ENCODE measurements around the gene C11orf16. TPM values are rescaled to one million over a fixed set of nuclear protein-coding genes. Genes with fewer than 3 reads are reported as not detected.
"Not testable (repeated sequence)": the region's sequence is repeated elsewhere in the genome, so short reads cannot be mapped to it uniquely, and the experiment has no call there.

The C11orf16 gene
- total and polyA plus RNA-seq, 8 donors: not detected

DNA sequence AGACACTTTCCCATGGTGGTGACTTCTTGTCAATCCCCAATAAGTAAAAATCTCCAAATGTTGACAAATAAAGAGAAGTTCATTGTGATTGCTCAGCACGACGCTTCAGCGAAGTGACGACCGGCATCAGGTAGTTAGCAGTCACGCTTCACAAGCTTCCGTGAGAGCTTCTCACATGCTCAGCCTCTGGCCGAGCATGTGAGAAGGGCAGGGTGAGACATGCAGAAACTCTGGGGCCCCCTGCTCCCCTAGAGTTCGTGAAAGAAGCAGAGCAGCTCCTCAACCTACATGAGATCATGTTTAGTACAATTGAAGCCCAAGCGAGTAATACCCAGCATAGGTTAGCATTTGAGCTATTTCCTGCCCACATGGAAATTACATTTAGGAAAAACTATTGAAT is 4.4 kb upstream of the C11orf16 start:
- TF ChIP-seq POLR2A (IDR thresholded peaks at IDR 0.05) (no peak), POLR2AphosphoS5 (IDR thresholded peaks at IDR 0.05) (no peak)
- WGBS, 5 donors: 85 to 93% (median 90%) methylated on average over 10 of the region's 10 CpGs
- H3K27ac ChIP-seq: no peak overlapping the region
- no peaks in the 10 kb centered on the region for H3K4me1 ChIP-seq
- no peak for DNase-seq
- intact Hi-C loops (cut with DNase I; ENCODE audit: low total_unique reads): no loop called here
- no peaks in the 10 kb centered on the region for H3K9me3 ChIP-seq
- no peaks in the 10 kb centered on the region for H3K36me3 ChIP-seq
- H3K27me3 ChIP-seq: no peaks in the 10 kb centered on the region
- no peak overlapping the region for H3K4me3 ChIP-seq

DNA sequence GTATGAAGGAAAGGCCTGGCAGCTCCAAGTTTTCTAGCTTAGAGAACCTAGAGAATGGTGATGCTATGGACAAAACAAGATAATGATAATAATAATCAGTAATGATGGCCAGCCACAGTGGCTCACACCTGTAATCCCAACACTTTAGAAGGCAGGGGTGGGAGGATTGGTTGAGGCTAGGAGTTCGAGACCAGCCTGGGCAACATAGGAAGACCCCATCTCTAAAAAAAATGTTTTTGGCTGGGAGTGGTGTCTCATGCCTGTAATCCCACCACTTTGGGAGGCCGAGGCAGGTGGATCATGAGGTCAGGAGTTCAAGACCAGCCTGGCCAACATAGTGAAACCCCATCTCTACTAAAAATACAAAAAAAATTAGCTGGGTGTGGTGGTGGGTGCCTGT is 3.0 kb upstream of the C11orf16 start:
- H3K36me3 ChIP-seq; H3K27me3 ChIP-seq; H3K4me3 ChIP-seq; DNase-seq; H3K9me3 ChIP-seq; intact Hi-C loops (cut with DNase I; ENCODE audit: low total_unique reads); H3K27ac ChIP-seq; H3K4me1 ChIP-seq: not testable (repeated sequence)
- 77 to 95% (median 88%) methylated on average over 2 of the region's 2 CpGs for WGBS, 5 donors

DNA sequence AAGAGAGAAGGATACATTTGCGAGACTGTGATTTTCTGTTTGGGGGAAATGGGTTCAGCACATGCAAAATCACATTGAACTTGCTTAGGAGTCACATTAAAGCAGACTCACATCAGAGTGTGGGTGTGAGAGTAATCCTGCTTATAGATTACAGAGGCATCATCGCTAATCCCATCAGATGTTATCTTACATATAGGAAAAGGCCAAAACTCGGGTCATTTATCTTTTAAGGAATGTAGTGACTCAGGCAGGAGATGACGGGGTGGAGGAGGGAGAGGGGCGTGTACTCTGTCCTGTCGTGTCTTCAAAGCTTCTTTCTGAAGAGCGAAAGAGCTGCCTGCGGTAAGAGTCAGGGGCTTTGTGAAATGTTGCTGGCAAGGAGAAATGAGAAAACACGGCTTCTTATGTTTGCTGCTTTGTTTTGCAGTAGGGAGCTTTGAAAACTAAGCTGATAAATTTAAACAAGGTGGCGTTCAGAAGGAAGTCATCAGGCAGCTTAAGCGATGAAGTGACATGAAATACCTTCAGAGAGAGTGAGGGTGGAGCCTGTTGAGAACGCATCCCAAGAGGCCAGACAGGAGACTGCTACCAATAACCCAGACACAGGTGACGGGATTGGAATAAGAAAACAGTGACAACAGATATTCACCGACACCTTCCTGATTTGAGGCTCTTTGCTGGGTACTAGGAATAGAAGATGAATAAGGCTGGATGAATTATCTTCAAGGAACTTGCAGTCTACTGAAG is 2.2 kb upstream of the C11orf16 start:
- Histone ChIP-seq H3K36me3 (no peaks in the 10 kb centered on the region), H3K9me3 (no peaks in the 10 kb centered on the region), H3K27me3 (no peaks in the 10 kb centered on the region), H3K27ac (no peak overlapping the region), H3K4me3 (no peak overlapping the region), H3K4me1 (no peaks in the 10 kb centered on the region)
- peak in 1 of 2 donors; percentile 47 for DNase-seq
- intact Hi-C loops (cut with DNase I; ENCODE audit: low total_unique reads): no loop called here
- TF ChIP-seq POLR2AphosphoS5 (IDR thresholded peaks at IDR 0.05) (no peak), POLR2A (IDR thresholded peaks at IDR 0.05) (no peak), EP300 (IDR thresholded peaks at IDR 0.05) (no peak)
- TF ChIP-seq, protein P1, sequence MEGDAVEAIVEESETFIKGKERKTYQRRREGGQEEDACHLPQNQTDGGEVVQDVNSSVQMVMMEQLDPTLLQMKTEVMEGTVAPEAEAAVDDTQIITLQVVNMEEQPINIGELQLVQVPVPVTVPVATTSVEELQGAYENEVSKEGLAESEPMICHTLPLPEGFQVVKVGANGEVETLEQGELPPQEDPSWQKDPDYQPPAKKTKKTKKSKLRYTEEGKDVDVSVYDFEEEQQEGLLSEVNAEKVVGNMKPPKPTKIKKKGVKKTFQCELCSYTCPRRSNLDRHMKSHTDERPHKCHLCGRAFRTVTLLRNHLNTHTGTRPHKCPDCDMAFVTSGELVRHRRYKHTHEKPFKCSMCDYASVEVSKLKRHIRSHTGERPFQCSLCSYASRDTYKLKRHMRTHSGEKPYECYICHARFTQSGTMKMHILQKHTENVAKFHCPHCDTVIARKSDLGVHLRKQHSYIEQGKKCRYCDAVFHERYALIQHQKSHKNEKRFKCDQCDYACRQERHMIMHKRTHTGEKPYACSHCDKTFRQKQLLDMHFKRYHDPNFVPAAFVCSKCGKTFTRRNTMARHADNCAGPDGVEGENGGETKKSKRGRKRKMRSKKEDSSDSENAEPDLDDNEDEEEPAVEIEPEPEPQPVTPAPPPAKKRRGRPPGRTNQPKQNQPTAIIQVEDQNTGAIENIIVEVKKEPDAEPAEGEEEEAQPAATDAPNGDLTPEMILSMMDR (IDR thresholded peaks at IDR 0.05): no peak
- 45 to 54% (median 51%) methylated on average over 14 of the region's 14 CpGs for WGBS, 5 donors

DNA sequence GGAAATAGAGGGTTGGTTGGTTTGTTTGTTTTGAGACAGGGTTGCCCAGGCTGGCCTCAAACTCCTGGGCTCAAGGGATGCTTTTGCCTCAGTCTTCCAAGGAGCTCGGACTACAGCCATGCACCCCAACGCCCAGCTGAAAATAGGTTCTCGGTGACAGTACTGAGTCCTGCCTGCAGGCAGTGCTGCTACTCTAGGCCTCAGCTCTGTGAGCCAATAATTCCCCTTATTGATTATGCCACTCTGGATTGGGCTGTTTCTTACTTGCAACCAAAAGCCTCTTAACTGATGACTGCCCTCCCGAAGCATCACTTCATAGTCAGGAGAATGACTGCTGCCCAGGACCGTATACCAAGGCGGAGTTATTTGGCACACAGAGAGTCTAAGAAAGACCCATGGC is 1.2 kb upstream of the C11orf16 start:
- WGBS, 5 donors: 86 to 96% (median 94%) methylated on average over 6 of the region's 6 CpGs
- Histone ChIP-seq H3K36me3 (no peaks in the 10 kb centered on the region), H3K27me3 (no peaks in the 10 kb centered on the region), H3K4me1 (no peaks in the 10 kb centered on the region), H3K4me3 (no peak overlapping the region), H3K27ac (no peak overlapping the region), H3K9me3 (no peaks in the 10 kb centered on the region)
- intact Hi-C loops (cut with DNase I; ENCODE audit: low total_unique reads): no loop called here
- DNase-seq: no peak
- TF ChIP-seq POLR2A (IDR thresholded peaks at IDR 0.05): no peak
- no peak for TF ChIP-seq POLR2AphosphoS5 (IDR thresholded peaks at IDR 0.05)
- TF ChIP-seq EP300 (IDR thresholded peaks at IDR 0.05): no peak
- TF ChIP-seq, protein P1 (IDR thresholded peaks at IDR 0.05): no peak

DNA sequence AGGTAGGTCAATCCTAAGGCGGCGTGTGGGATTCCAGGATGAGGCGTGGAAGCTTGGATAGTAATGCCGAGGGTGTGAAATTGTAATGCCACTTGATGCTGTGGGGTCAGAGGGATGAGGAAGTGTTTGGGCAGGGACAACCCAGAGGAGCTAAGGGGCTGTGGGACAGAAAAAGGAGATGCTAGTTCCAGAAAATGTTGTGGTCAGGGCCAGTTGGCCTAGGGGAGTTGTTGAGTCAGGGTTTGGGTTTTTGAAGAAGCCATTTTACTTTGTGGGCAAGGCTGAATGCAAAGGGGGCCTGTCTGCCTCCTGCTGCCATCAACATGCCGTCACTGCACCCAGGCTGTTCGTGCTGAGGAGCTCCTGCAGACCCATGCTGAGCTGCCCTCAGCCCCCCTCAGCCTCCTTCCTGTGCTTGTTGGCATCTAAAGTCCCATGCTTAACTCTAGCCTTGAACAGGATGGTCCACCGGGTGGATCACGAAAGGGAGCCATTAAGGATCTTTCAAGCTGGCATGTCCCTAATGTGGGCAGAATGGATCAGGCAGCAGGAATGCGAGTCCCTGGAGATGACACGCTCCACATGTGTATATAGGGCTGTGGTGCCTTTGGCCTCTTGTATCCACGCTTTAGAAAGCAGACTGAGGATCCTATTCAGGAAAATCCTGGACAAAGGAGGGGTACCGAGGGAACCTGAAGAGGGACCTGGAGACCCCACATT is 2.1 kb downstream of the C11orf16 start:
- no peak overlapping the region for H3K27ac ChIP-seq
- H3K27me3 ChIP-seq: no peaks in the 10 kb centered on the region
- H3K4me1 ChIP-seq: no peaks in the 10 kb centered on the region
- no peak overlapping the region for H3K4me3 ChIP-seq
- no peaks in the 10 kb centered on the region for H3K9me3 ChIP-seq
- no peak for TF ChIP-seq EP300 (IDR thresholded peaks at IDR 0.05)
- TF ChIP-seq, protein P1 (IDR thresholded peaks at IDR 0.05): no peak
- no peak for TF ChIP-seq POLR2AphosphoS5 (IDR thresholded peaks at IDR 0.05)
- TF ChIP-seq POLR2A (IDR thresholded peaks at IDR 0.05): no peak
- intact Hi-C loops (cut with DNase I; ENCODE audit: low total_unique reads): no loop called here
- H3K36me3 ChIP-seq: peaks cover 0 to 5% (median 1%) of the 10 kb centered on the region in 4 donors
- no peak for DNase-seq
- 93 to 95% (median 93%) methylated on average over 12 of the region's 12 CpGs for WGBS, 5 donors
